DMS114 treated with DMSO at 0.1 percent for 48 hours (cell line): Measurements from ENCODE around the gene CDC42BPB.

Source experiments
- DNase-seq: peaks from one replicate; lab custom pipeline; 2025; ENCODE audit not compliant: unreplicated experiment; lab: John Stamatoyannopoulos, UW

Gene CDC42BPB

DNA sequence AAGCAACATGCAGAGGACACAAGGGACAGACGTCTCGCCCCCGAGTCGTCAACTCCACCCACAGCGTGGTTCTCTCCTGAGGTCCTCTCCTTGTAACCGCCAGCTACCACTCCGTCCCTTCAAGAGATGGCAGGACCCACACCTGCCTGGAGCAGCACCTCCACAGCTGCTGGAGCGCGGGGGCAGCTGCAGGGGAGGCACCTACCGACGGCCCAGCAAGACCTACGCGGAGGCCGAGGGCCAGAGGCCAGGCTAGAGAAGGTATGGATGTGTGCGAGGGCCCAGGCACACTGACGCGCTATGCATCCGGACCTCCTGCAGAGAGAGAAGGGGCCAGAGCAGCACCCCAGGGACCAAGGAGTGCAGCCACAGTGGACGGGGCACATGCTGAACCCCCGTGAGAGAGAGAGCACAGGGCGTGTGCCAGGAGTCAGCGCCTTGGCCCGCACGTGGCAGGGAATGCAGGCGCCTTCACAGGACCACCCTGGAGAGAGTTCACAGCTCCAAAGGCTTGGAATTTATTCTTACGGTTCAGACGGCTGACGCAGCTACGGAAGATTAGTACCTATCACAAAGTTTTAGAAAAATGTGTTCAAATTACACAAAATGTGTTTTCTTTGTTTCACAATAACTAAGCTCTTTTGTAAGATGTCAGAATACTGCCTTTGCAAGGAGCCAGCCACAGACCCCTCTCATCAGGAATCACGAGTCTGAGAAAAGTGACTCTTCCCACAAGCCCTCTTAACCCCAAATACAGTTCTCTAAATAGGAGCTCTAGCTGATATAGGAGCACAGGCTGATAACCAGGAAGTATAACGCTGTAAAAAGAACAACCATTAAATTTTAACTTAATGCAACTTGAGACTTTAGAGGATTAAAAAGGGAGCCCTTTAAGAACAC, 36.8 kb downstream of the CDC42BPB start:
- DNase-seq, result no peak

DNA sequence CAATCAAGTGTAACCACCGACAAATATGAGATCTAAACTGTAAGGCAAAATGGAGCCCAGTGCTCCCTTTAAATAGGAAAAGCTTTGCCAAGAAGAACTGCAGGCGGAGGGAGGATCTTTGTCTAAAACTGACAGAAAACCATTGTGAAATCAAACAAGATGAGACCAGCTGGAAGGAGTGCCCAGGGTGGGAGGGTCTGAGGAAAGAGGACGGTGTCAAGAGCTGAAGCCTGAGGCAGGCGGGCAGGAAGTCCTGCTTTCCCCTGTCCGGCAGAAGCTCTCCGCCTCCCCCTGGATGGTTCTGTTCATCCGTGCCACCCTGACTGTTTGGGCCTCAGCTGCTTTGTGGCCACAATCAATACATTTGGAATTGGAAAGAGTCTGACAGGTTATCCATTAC, 37.5 kb downstream of the CDC42BPB start:
- no peak for DNase-seq

DNA sequence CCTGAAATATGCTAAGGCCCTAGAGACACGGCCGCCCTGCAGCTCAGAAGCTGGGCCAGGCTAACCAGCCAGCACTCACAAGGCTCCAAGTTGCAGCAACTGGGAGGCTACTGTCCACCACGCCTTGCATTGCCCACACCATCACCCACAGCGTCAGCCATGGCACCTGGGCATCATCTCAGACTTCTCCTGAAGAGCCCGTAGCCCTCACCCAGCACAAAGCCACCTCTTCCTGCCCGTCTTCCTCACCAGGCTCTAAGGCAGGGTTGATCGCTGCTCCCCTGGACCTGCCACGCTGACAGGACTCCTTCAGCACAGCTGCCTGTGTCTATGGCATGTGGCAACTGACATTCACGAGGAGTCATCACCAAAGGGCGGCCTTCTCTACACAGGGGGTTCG, 38.1 kb downstream of the CDC42BPB start:
- DNase-seq, result no peak

DNA sequence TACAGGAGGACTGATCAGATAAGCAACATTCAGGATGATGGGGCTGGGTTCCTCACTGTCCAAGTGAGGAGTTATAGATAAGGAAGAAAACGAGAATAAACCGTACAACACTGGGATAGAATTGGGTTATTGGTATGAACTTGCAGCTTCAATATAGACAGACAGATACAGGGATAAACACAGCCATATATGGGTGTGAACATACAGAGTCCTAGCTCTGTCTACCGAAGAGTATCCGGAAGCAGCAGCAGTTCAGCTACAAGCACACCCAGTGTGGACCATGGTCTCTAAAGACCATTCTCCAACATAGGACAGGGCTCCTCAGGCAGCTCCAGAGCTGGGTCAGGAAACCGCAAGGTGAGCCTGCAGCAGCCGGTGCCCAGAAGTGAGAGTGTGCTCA, 40.8 kb downstream of the CDC42BPB start:
- DNase-seq, result no peak

DNA sequence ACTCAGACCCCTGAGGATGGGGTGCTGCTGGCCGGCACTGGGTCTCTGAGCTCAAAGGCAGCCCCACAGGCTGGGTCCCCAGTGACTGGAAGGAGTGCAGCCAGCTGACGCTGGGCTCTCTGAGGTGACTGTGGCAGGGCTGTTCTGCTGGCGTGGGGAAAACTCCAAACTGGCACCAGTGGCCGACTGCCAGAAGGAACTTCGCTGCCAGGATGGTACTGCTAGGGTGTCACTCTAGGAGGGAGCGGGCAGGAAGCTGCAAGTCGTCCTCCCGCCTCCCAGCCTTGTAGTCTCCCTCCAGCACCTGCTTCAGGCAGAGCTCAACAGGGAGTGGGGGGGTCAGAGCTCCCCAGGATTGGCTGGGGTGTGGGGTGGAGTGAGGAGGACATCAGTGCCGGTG, 41.3 kb downstream of the CDC42BPB start:
- DNase-seq, result no peak

DNA sequence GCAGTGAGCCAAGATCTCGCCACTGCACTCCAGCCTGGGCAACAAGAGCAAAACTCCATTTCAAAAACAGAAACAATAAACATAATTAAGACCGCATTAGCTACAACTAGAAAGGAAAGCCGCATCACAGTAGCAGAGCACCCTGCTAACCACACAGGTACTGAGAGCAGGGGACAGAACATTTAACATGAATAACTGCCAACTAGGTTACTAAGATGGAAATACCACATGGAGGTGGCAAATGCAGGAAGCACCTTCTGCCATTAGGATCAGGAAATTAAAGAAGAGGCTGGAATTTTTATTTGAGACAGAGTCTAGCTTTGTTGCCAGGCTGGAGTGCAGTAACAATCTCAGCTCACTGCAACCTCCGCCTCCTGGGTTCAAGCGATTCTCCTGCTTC, 41.9 kb downstream of the CDC42BPB start:
- DNase-seq, result no peak

DNA sequence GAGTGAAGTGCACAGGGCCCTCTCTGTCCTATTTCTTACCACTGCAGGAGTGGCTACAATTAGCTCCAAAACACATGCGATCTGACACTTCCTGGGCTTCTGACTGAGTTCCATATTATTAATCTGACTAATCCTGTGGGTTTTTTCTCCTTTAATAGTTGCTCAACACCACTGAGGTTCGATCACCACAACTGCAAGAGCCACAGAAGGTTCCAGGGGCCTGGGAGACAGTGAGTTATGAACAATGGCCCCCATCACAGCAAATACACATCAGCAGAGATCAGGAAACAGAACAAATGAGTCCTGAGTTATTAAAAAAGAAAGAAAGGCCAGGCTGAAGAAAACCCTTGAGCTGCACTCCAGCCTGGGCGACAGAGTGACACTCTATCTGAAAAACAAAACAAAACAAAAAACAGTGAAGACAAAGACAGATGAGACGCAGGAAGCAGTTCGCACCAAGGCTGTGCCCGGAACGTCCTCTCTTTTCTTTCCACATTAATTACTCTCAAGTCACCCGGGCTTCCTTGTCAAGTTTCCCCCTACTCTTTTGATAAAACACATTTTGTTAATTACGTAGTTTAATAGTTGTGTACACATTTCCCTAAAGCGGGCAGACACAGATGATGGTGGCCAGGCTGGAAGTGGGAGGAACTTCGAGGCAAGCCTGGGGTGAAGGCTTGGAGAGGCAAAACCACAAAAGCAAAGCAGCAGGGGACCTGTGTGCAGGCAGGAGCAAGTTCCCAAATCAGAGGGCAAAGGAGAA, 42.7 kb downstream of the CDC42BPB start:
- no peak for DNase-seq

DNA sequence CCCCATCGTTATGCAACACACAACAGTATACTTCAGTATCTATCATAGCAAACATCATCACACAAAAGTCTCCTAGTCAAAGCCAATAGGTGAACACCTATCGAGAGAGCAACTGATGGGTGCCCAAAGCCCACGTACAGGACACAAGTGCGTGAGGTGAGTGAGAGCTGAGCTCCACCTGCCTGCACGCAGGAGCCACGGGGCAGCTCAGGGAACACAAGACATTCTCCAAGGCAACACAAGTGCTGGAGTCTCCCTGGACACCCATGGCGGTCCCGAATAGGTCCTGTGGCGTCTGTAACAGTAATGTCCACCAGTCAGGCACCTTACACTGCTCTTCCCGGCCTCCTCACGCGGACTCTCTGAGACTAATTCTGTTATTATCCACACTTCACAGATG, 44.3 kb downstream of the CDC42BPB start:
- DNase-seq, result no peak

DNA sequence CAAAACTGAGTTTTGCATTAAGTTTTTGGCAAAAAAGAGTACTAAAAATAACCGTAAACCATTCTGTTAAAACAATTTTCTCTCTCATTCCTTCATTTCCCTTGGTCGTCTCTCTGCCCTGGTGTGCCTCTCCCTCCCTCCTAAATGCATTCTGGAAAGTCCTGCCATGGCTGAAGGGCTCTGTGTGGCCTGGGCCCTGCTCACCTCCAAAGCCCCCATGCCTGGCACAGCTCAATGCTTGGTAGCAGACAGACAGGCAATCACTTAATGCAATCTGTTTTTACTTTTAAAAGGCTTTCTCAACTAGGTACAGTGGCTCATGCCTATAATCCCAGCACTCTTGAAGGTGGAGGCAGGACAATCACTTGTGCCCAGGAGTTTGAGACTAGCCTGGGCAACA, 47.8 kb downstream of the CDC42BPB start:
- no peak for DNase-seq

DNA sequence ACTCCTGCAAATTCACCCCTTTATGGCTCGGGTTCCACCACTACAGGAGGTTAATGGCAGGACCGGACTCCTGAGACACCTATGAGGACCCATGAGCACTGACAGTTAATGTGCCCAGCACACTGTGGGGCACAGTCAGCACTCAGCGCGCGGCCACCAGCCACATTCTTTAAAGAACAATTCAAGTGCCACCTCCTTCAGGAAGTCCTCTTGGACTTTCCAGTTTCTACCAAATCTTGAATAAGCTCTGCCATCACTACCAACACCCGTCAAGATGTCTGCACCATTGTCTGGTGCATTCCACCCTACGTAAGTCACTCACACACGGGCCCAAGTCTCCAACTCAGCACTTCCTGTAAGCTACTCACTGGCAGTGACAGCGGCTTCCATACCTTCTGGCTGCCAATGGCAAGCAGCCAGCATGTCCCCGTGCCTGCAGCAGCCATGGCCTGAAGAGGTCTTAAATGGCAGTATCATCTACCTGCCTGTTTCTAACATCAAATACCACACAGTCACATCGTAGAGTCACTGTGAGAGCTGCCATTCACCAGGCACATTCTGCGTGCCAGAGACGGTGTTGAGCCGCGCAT, 48.5 kb downstream of the CDC42BPB start:
- DNase-seq, result no peak

DNA sequence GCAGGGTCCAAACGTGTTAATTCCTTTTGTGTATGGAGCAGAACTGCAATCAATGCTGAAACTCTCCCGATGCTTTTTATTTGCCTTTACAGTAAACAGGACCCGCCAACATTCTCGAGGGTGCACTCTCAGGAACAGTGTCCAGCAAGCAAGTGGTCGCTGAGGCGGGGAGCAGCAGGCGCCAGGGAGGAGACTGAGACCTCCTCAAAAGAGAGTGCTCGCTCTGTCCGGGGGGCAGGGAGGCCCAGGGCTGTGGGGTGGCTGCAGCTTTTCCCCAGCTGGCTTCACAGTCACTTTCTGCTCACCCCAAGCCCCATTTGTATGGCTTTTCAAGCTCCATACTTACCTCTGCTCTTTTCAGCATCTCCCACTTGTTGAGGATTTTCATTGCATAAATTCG, 49.2 kb downstream of the CDC42BPB start:
- DNase-seq, result no peak

DNA sequence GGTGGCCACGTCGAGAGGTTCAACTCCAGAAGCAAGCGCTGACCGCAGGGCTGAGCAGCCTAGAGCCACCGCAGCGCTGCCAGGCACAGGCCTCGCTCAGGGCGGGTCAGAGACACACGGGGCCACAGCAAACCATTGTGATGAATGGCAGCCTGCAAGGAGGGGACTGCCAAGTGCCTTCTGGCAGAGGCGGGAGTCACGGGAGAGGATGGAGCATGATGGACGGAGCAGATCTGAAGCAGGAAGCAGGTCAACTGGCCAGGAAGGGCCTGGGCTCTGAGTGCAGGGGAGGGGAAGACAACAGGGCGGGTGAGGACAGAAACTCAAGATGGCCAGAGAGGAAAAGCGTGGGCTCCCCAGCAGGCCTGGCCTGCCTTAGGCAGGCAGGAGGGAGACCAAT, 49.8 kb downstream of the CDC42BPB start:
- DNase-seq, result no peak

DNA sequence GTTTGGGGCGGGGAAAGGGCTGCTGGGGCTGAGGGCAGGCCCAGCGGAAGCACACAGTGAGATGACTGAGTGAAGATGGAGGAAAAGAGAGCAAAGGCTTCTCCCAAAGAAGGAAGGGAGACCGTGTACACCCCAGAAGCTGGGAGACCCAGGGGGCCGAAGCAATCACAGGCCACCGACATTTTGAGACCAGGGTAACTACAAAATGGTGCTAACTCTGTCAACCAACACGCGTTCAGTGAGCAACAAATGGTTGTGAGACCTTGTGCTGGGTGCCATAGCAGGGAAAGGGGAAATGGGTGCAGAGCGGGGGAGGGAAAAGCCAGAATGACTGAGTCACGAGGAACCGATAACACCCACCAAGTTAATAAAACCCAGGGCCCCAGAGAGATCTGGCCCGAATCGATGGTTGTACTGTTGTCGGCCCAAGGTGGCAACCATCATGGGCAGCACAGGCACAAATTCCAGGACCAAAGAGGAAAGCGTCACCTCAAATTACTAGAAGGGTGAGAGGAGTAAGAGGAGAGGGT, 50.3 kb downstream of the CDC42BPB start:
- DNase-seq, result no peak

DNA sequence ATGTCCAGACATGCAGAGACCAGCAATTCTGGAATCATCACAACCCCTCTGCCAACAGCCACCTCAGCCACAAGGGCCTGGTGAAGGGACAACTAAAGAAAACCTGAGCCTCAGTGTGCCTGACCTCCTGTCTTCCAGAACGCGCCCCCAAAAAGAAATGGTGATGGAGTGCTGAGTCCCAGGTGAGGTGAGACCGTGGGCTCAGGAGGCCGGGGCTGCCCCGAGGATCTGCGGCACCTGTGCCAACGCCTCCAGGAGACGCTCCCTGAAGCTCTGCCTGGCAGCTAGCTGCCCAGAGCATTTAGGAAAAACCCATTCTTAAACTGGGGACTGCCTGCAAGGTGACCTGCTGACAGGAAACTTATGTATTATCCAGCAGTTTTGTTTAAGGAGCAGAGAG, 51.2 kb downstream of the CDC42BPB start:
- no peak for DNase-seq

DNA sequence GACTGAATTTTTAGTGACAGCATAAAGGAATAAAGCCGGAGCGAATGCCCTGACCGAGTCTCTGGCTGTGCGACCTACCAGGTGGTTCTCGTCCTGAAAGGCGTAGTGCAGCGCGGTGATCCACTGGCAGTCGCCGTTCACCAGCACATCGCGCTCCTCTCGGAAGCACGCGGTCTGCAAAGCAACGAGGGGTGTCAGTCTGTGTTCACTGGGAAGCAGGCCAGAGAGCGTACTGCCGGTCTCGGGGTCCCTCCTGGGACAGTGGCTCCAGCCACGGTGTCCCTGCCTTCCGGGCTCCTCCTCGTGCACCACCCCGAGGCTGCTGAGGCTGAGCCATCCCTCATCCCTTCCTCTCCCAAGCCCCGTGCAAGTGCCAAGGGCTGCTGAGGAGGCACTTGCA, 53.5 kb downstream of the CDC42BPB start:
- no peak for DNase-seq

DNA sequence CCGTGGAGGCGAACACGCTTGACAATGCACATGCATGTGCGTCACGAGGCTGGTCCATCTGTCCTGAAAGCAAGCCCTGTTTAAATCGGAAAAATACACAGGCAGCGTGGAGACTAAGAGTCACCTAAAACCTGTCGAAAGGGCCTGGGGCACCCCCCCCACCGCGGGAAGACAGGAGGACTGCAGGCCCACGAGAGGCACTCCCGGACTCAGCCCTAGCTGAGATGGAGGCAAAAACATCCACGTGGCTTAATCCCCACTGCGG, 54.1 kb downstream of the CDC42BPB start:
- no peak for DNase-seq

DNA sequence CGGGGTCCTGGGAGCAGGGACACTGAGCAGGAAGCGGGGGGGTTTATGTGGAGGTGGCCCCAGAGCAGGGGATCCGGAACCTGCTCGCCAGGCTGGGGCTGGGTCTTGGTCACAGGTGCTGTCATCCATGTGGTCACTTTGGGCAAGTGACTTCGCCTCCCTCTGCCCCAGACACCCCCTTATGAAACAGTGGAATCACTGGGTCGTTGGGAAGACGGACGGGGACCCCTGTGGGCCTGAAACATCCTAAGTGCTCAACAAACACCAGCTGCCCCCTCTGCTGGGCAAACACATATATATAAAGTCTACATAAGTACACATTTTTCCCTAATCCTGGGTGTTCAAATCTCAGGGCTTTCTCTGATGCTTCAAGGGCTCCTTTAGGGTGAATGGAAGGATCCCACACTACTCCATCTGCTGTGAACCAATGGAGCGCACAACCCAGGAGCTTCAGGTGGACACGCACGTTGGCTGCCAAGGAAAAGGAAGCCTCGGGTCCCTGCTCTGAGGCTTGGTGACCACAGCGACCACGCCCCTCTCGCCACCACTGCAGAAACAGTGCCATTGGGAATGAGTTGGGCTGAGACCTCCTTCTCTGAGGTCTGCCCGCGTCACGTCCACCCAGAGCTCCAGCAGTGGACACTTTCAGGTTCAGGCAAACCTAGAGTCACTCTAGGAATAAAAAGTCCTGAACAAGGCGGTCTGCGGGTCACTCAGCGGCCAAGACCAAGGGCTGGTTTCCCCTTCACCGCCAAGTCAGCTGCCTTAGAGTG, 54.6 kb downstream of the CDC42BPB start:
- no peak for DNase-seq

DNA sequence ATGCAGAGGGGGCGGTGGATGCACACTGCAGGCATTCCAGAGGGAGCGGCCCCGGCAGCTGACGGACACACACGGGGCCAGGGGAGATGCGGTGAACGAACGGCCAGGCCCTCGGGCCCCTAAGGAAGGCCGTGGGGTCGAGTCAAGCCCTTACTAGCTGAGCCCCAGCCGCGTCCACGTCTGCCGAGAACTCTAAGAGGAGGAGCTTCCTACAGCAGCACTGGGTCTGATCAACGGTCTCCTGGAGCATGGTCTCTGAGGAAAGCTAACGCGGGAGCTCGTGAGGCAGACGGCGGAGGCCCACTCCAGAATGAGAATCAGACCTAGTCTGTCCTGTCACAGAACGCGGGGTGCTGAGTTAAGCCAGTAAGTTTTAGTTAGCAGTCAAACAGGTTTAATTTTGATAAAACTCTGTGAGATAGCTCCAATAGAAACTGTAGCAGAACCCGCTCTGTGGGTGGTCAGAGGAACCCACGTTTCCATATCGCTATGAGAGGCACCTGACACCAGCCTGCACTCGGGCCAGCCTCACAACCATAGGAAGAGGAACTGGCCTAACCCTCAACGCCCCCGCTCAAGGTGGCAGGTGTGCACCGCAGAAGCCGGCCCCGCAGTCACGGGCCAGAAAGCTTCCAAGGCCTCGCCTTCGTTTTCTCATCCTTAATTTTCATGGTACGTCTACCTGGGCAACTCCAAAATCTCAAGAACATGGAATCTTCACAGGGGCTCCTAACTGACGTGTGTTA, 55.5 kb downstream of the CDC42BPB start:
- DNase-seq, result no peak

DNA sequence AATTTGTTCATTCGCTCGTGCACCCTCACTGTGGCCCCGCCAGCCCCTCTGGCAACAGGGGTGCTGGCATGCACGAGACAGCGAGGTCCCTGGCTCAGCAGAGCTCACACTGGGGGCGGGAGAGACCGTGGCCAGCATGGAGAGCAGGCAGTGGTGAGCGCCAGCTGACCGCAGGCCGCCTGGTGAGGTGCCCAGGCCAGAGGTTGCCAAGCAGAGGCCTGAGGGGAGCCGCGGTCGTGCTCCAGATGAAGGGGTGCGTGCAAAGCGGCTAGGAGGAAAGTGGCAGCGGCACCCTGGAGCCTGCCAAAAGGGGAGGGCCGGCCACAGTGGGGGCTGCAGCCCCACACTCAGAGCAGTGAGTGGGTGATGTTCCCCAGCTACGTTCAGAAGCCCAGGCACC, 56.1 kb downstream of the CDC42BPB start:
- DNase-seq, result no peak

DNA sequence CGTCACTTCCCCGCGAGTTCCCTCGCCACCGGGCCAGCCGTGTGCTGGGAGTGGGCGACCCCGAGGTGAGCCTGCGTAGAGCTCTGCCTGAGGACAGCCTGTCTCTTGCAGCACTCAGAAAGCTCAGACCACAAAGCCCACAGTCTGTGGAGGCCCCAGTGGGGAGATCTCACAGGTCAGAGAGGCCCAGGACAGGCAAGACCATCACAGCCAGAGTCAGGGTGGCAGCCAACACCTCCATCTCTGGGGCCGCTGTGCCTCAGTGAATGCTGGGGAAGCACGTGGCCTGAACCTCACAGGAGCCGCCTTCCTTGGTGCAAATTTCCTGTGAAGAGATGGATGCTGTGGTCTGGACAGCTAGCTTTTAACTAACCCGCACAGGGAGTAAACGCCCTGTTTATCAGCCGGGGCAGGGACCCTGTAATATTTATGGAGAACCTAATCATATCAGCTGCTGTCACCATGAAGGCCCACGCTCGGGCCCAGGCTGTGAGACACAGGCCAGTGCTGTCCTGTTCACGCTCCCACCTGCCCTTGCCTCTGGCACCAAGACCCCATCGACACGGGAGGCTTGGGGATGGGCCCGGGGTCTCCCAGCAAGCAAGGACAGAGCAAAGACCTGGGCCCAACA, 56.9 kb downstream of the CDC42BPB start:
- no peak for DNase-seq
